ENCODE measurements around the gene BCAS4. TPM values are rescaled to one million over a fixed set of nuclear protein-coding genes. Genes with fewer than 3 reads are reported as not detected.

The BCAS4 gene
- total and polyA plus RNA-seq, 8 donors = 2.9 to 8.2 (median 6.8) TPM

- DNase-seq (no peak), ATAC-seq (no peak)
- Histone ChIP-seq H3K4me3 (no peak overlapping the region), H3K27me3 (no peaks in the 10 kb centered on the region), H3K4me1 (no peaks in the 10 kb centered on the region), H3K36me3 (peaks cover 0 to 20% of the 10 kb centered on the region in 2 donors), H3K27ac (no peak overlapping the region), H3K9me3 (no peaks in the 10 kb centered on the region)
- intact Hi-C loops (cut with DNase I) = no loop called here
- TF ChIP-seq CTCF (IDR thresholded peaks at IDR 0.05) = no peak
Measured at GRCh38 chr20:50883856-50884255, 89.0 kb downstream of the BCAS4 start.

DNA sequence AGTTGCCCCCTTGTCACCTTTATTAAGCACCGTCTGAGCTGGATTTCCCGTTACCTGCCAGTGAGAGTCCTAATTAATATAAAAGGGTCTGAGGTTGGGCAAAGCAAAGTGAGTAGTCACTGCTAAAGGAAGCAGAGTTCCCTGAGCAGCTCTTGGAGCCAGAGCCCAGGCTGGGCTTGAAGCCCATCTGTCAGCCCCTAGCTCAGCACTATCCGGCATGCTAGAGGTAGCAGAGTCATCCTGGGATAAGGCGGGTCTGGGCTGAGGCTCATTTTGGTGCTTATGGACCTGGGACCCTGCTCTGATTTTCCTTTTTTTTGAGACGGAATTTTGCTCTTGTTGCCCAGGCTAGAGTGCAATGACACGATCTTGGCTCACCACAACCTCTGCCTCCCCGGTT lies 90.2 kb downstream of the BCAS4 start:
- no peaks in the 10 kb centered on the region for H3K27me3 ChIP-seq
- H3K36me3 ChIP-seq = peaks cover 0 to 32% of the 10 kb centered on the region in 2 donors
- H3K4me1 ChIP-seq = no peaks in the 10 kb centered on the region
- ATAC-seq (no peak), DNase-seq (no peak)
- no peak overlapping the region for H3K27ac ChIP-seq
- no peak for TF ChIP-seq CTCF (IDR thresholded peaks at IDR 0.05)
- no peaks in the 10 kb centered on the region for H3K9me3 ChIP-seq
- H3K4me3 ChIP-seq = no peak overlapping the region
- intact Hi-C loops (cut with DNase I) = no loop called here

GRCh38 chr20:50885781-50886180 lies 90.9 kb downstream of the BCAS4 start:
- Histone ChIP-seq H3K36me3 (peaks cover 0 to 39% of the 10 kb centered on the region in 2 donors), H3K27ac (no peak overlapping the region), H3K4me1 (no peaks in the 10 kb centered on the region), H3K4me3 (no peak overlapping the region), H3K9me3 (no peaks in the 10 kb centered on the region), H3K27me3 (no peaks in the 10 kb centered on the region)
- intact Hi-C loops (cut with DNase I) = no loop called here
- ATAC-seq (no peak), DNase-seq (no peak)
- TF ChIP-seq CTCF (IDR thresholded peaks at IDR 0.05) = no peak

- Histone ChIP-seq H3K4me1 (no peaks in the 10 kb centered on the region), H3K27ac (no peak overlapping the region), H3K4me3 (no peak overlapping the region), H3K36me3 (peaks cover 0 to 44% of the 10 kb centered on the region in 2 donors), H3K27me3 (no peaks in the 10 kb centered on the region), H3K9me3 (no peaks in the 10 kb centered on the region)
- intact Hi-C loops (cut with DNase I) = no loop called here
- no peak for ATAC-seq
- no peak for DNase-seq
- no peak for TF ChIP-seq CTCF (IDR thresholded peaks at IDR 0.05)
Measured at GRCh38 chr20:50886184-50886790, 91.4 kb downstream of the BCAS4 start.

DNA sequence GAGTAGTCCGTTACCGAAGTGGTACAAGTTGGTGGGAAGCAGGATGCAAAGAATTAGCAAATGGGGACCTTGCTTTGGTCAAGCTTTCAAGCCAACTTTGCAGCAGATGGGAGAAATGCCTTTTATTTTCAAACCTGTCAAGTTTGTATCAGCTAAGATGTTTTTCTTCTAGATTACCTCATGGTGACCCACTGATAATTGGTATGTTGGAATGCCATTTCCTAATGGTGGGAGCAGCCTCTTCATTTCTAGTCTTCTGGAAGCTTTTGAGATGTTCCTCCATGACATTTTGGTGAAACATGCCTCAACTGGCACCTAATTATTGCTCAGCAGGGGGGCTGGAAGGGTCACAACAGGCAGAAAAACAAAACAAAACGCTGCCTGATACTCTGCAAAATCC lies 92.7 kb downstream of the BCAS4 start:
- peaks cover 0 to 57% of the 10 kb centered on the region in 2 donors for H3K36me3 ChIP-seq
- intact Hi-C loops (cut with DNase I) = no loop called here
- peak in 1 of 4 donors; percentile 20 for DNase-seq

More for the DNA sequence above, 92.7 kb downstream of the BCAS4 start:
- ATAC-seq = no peak
- no peaks in the 10 kb centered on the region for H3K27me3 ChIP-seq
- H3K4me1 ChIP-seq = no peaks in the 10 kb centered on the region
- no peaks in the 10 kb centered on the region for H3K9me3 ChIP-seq
- no peak overlapping the region for H3K4me3 ChIP-seq
- TF ChIP-seq CTCF (IDR thresholded peaks at IDR 0.05) = no peak
- no peak overlapping the region for H3K27ac ChIP-seq
